HL-60 (cell line): Measurements from ENCODE around the gene RIN3.

ENCODE experiments used
- POLR2AphosphoS5 ChIP-seq: IDR thresholded peaks from 2 replicates; pipeline ENCODE4 v1.6.1; 2012; ENCODE audit warnings: low read depth
- TF ChIP-seq, protein P1 (sequence below): IDR thresholded peaks from one replicate; pipeline ENCODE4 v1.5.1; 2011; ENCODE audit warnings: low read length, control low read depth, inconsistent platforms; ENCODE audit not compliant: insufficient read depth

GRCh38 chr14:92551044-92551841, 37.7 kb downstream of the RIN3 start:
- TF ChIP-seq, protein P1, sequence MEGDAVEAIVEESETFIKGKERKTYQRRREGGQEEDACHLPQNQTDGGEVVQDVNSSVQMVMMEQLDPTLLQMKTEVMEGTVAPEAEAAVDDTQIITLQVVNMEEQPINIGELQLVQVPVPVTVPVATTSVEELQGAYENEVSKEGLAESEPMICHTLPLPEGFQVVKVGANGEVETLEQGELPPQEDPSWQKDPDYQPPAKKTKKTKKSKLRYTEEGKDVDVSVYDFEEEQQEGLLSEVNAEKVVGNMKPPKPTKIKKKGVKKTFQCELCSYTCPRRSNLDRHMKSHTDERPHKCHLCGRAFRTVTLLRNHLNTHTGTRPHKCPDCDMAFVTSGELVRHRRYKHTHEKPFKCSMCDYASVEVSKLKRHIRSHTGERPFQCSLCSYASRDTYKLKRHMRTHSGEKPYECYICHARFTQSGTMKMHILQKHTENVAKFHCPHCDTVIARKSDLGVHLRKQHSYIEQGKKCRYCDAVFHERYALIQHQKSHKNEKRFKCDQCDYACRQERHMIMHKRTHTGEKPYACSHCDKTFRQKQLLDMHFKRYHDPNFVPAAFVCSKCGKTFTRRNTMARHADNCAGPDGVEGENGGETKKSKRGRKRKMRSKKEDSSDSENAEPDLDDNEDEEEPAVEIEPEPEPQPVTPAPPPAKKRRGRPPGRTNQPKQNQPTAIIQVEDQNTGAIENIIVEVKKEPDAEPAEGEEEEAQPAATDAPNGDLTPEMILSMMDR: peak; percentile 21
- TF ChIP-seq POLR2AphosphoS5: no peak
